DND-41 (cell line): Measurements from ENCODE around the gene DLG2.

Experiments
- ATAC-seq: fragments of 200-7000 bp; cut with Tn5 transposase; 3 replicates; pipeline ENCODE4 v1.9.1; 2021; ENCODE audit warnings: low read depth; ENCODE audit not compliant: insufficient read depth
- DNase-seq: peaks from one replicate; pipeline ENCODE4 v3.0.0-alpha.2; 2020
- H2AFZ ChIP-seq: 2 replicates; pipeline ENCODE4 v1.6.0; 2012; ENCODE audit warnings: low read depth, low read length
- H3K27ac ChIP-seq: 2 replicates; pipeline ENCODE4 v1.5.1; 2012; ENCODE audit warnings: low read length, inconsistent platforms
- H3K27me3 ChIP-seq: fragments of 200-600 bp; sonication (generic); 2 replicates; pipeline ENCODE4 v1.6.0; 2012; ENCODE audit warnings: low read length, mild to moderate bottlenecking, inconsistent platforms; ENCODE audit not compliant: insufficient read depth, poor library complexity
- H3K36me3 ChIP-seq: 2 replicates; pipeline ENCODE4 v1.5.1; 2012; ENCODE audit warnings: low read length, inconsistent platforms; ENCODE audit not compliant: insufficient read depth
- H3K4me1 ChIP-seq: 2 replicates; pipeline ENCODE4 v1.5.1; 2012; ENCODE audit warnings: mild to moderate bottlenecking, low read length; ENCODE audit not compliant: insufficient read depth
- H3K4me2 ChIP-seq: 2 replicates; pipeline ENCODE4 v1.6.0; 2012; ENCODE audit warnings: mild to moderate bottlenecking, moderate library complexity, low read length, inconsistent platforms; ENCODE audit not compliant: insufficient read depth
- H3K4me3 ChIP-seq, 2 experiments: fragments of 200-600 bp in 1 of 2; shearing (Covaris generic) in 1 of 2; 2 replicates each; pipeline ENCODE4 v1.5.1; 2012 to 2016; ENCODE audit warnings: inconsistent platforms in 2 of 2, low read length in 2 of 2, mild to moderate bottlenecking in 2 of 2, low read depth in 1 of 2, moderate library complexity in 1 of 2
- H3K79me2 ChIP-seq: 2 replicates; pipeline ENCODE4 v1.6.0; 2012; ENCODE audit warnings: low read length, inconsistent platforms; ENCODE audit not compliant: insufficient read depth
- H3K9ac ChIP-seq: 2 replicates; pipeline ENCODE4 v1.6.0; 2012; ENCODE audit warnings: low read depth, mild to moderate bottlenecking, inconsistent platforms, low read length, moderate library complexity
- H3K9me3 ChIP-seq: 2 replicates; pipeline ENCODE4 v1.5.1; 2012; ENCODE audit warnings: low read length, moderate library complexity, mild to moderate bottlenecking, inconsistent platforms; ENCODE audit not compliant: insufficient read depth, severe bottlenecking
- H4K20me1 ChIP-seq: 2 replicates; pipeline ENCODE4 v1.6.0; 2012; ENCODE audit warnings: low read length; ENCODE audit not compliant: insufficient read depth
- CTCF ChIP-seq: IDR thresholded peaks from 2 replicates; pipeline ENCODE4 v1.5.1; 2012; ENCODE audit warnings: borderline replicate concordance, low read length, moderate library complexity, mild to moderate bottlenecking; ENCODE audit not compliant: poor library complexity, severe bottlenecking; ENCODE audit errors: extremely low read depth
- EZH2 ChIP-seq: IDR thresholded peaks from 3 replicates; pipeline ENCODE4 v1.6.1; 2012; ENCODE audit warnings: borderline replicate concordance, low read depth, mild to moderate bottlenecking, moderate library complexity, low read length, inconsistent platforms; ENCODE audit not compliant: severe bottlenecking

The DLG2 gene

GRCh38 chr11:83617671-83618070 is 2009.5 kb downstream of the DLG2 start:
- no peak for ATAC-seq
- no peak overlapping the region for H2AFZ ChIP-seq
- no peak for DNase-seq
- no peaks in the 10 kb centered on the region for H3K79me2 ChIP-seq
- H3K9ac ChIP-seq, result no peak overlapping the region
- no peak overlapping the region for H3K4me2 ChIP-seq
- no peaks in the 10 kb centered on the region for H3K9me3 ChIP-seq
- H4K20me1 ChIP-seq, result no peaks in the 10 kb centered on the region
- no peaks in the 10 kb centered on the region for H3K36me3 ChIP-seq
- no peak overlapping the region for H3K4me3 ChIP-seq
- no peak overlapping the region for H3K27ac ChIP-seq
- H3K27me3 ChIP-seq, result no peaks in the 10 kb centered on the region
- TF ChIP-seq CTCF (no peak), EZH2 (no peak)
- no peaks in the 10 kb centered on the region for H3K4me1 ChIP-seq

GRCh38 chr11:83613767-83614121 is 2013.4 kb downstream of the DLG2 start:
- no peak overlapping the region for H3K27ac ChIP-seq
- H3K9me3 ChIP-seq, result no peaks in the 10 kb centered on the region
- no peak overlapping the region for H2AFZ ChIP-seq
- no peak for ATAC-seq
- TF ChIP-seq EZH2, result no peak
- no peak for TF ChIP-seq CTCF
- H3K9ac ChIP-seq, result no peak overlapping the region
- H3K36me3 ChIP-seq, result no peaks in the 10 kb centered on the region
- H3K4me3 ChIP-seq, result no peak overlapping the region
- no peaks in the 10 kb centered on the region for H3K79me2 ChIP-seq
- H3K4me2 ChIP-seq, result no peak overlapping the region
- no peak for DNase-seq
- no peaks in the 10 kb centered on the region for H3K27me3 ChIP-seq
- no peaks in the 10 kb centered on the region for H3K4me1 ChIP-seq
- H4K20me1 ChIP-seq, result no peaks in the 10 kb centered on the region

GRCh38 chr11:83612891-83613766 is 2014.0 kb downstream of the DLG2 start:
- no peak overlapping the region for H3K27ac ChIP-seq
- no peaks in the 10 kb centered on the region for H3K36me3 ChIP-seq
- H3K9ac ChIP-seq, result no peak overlapping the region
- TF ChIP-seq EZH2, result no peak
- TF ChIP-seq CTCF, result no peak
- H3K27me3 ChIP-seq, result no peaks in the 10 kb centered on the region
- no peaks in the 10 kb centered on the region for H3K4me1 ChIP-seq
- H3K79me2 ChIP-seq, result no peaks in the 10 kb centered on the region
- H3K9me3 ChIP-seq, result no peaks in the 10 kb centered on the region
- ATAC-seq, result no peak
- H2AFZ ChIP-seq, result no peak overlapping the region
- no peaks in the 10 kb centered on the region for H4K20me1 ChIP-seq
- no peak overlapping the region for H3K4me3 ChIP-seq
- DNase-seq, result no peak
- no peak overlapping the region for H3K4me2 ChIP-seq
